Activated T-cell treated with anti-CD3 and anti-CD28 coated beads for 4 hours (primary cell): ENCODE data around the gene CFL2.
"Not testable (repeated sequence)": the region's sequence is repeated elsewhere in the genome, so short reads cannot be mapped to it uniquely, and the experiment has no call there.

Experiments used
- DNase-seq: peaks from one replicate; pipeline ENCODE4 v3.0.0-alpha.2; 2020

The CFL2 gene

GRCh38 chr14:34714320-34715126 lies at the start of gene CFL2:
Gene CFL2, minus strand, starts transcription at chr14:34714593. Its CDS starts 53 bp downstream, at chr14:34714540.
- peak; percentile 67 for DNase-seq

GRCh38 chr14:34755215-34755614 lies 40.8 kb upstream of the CFL2 start:
- no peak for DNase-seq

- DNase-seq, result no peak
Measured at GRCh38 chr14:34754687-34755086, 40.3 kb upstream of the CFL2 start.

- DNase-seq, result no peak
Measured at GRCh38 chr14:34750670-34751069, 36.3 kb upstream of the CFL2 start.

- DNase-seq, result no peak
Measured at GRCh38 chr14:34750233-34750632, 35.8 kb upstream of the CFL2 start.

GRCh38 chr14:34749408-34749807 lies 35.0 kb upstream of the CFL2 start:
- no peak for DNase-seq

GRCh38 chr14:34742270-34743115 lies 28.1 kb upstream of the CFL2 start:
- DNase-seq, result no peak

- no peak for DNase-seq
Measured at GRCh38 chr14:34741840-34742239, 27.4 kb upstream of the CFL2 start.

- not testable (repeated sequence) for DNase-seq
Measured at GRCh38 chr14:34740139-34740538, 25.7 kb upstream of the CFL2 start.

GRCh38 chr14:34737079-34737478 lies 22.7 kb upstream of the CFL2 start:
- DNase-seq, result not testable (repeated sequence)

- DNase-seq, result no peak
Measured at GRCh38 chr14:34733245-34733644, 18.9 kb upstream of the CFL2 start.

- DNase-seq, result no peak
Measured at GRCh38 chr14:34732802-34733201, 18.4 kb upstream of the CFL2 start.

GRCh38 chr14:34723867-34724266 lies 9.5 kb upstream of the CFL2 start:
- no peak for DNase-seq

- DNase-seq, result peak; percentile 12
Measured at GRCh38 chr14:34722723-34723545, 8.5 kb upstream of the CFL2 start.

- DNase-seq, result no peak
Measured at GRCh38 chr14:34721129-34721528, 6.7 kb upstream of the CFL2 start.

GRCh38 chr14:34718750-34719304 lies 4.4 kb upstream of the CFL2 start:
- DNase-seq, result no peak

GRCh38 chr14:34715127-34715863 lies 902 bp upstream of the CFL2 start:
- DNase-seq, result no peak

- peak; percentile 33 for DNase-seq
Measured at GRCh38 chr14:34713681-34714319, 593 bp downstream of the CFL2 start.

- no peak for DNase-seq
Measured at GRCh38 chr14:34713122-34713680, 1.2 kb downstream of the CFL2 start.

- DNase-seq, result no peak
Measured at GRCh38 chr14:34711796-34712712, 2.3 kb downstream of the CFL2 start.
